IgD-negative memory B cell (primary cell): Measurements from ENCODE around the gene TOGARAM2. TPM values are rescaled to one million over a fixed set of nuclear protein-coding genes. Genes with fewer than 3 reads are reported as not detected.

ENCODE experiments used
- H3K27ac Mint-ChIP-seq, 3 donors: one replicate each; pipeline ENCODE4 v1.8.0; 2020 to 2022; ENCODE audit warnings: mild to moderate bottlenecking in 3 of 3, mixed read lengths in 3 of 3, moderate library complexity in 1 of 3
- H3K27me3 Mint-ChIP-seq: one replicate; pipeline ENCODE4 v1.8.0; 2021; ENCODE audit warnings: mixed read lengths
- H3K36me3 Mint-ChIP-seq: one replicate; pipeline ENCODE4 v1.8.0; 2020; ENCODE audit warnings: mild to moderate bottlenecking, mixed read lengths
- H3K4me1 Mint-ChIP-seq, 3 donors: one replicate each; pipeline ENCODE4 v1.8.0; 2020 to 2022; ENCODE audit warnings: mixed read lengths in 3 of 3, mild to moderate bottlenecking in 1 of 3
- H3K4me3 Mint-ChIP-seq, 4 donors: one replicate each; pipeline ENCODE4 v1.8.0; 2020 to 2022; ENCODE audit warnings: mild to moderate bottlenecking in 4 of 4, mixed read lengths in 4 of 4, moderate library complexity in 3 of 4
- H3K9me3 Mint-ChIP-seq, 3 donors: one replicate each; pipeline ENCODE4 v1.8.0; 2020 to 2021; ENCODE audit warnings: mixed read lengths in 3 of 3, mild to moderate bottlenecking in 1 of 3
- polyA plus RNA-seq: library from polyadenylated mRNA; unstranded; fragments of 300-500 nt; fragmentation: Illumina TruSeq; gene quantifications from one replicate; pipeline ENCODE4 v1.2.3, GENCODE V29; 2021

Gene TOGARAM2
- polyA plus RNA-seq, 1 donor from 2014 or later = 0.28 TPM

DNA sequence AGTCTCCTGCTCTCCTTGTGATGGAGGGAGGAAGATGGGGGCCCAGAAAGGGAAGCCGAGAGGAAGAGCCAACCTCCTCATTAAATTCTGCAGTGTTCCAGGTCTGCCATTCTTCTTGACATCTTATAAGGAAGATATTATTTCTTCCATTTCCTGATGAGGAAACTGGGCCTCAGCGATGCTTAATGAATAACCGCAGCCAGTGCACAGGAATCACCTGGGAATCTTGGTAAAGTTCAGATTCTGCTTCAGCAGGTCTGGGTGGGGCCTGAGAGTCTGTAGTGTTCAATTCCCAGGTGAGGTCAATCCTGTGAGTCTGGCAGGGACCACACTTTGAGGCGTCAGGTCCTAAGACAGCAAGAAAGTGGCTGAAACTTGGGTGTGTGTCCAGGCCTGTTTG is 75.9 kb downstream of the TOGARAM2 start:
- Mint-ChIP-seq H3K9me3 (peaks cover 0 to 2% (median 0%) of the 10 kb centered on the region in 3 donors), H3K4me1 (no peaks in the 10 kb centered on the region), H3K36me3 (no peaks in the 10 kb centered on the region), H3K27ac (no peak overlapping the region), H3K4me3 (no peak overlapping the region), H3K27me3 (peaks cover 3% of the 10 kb centered on the region)

DNA sequence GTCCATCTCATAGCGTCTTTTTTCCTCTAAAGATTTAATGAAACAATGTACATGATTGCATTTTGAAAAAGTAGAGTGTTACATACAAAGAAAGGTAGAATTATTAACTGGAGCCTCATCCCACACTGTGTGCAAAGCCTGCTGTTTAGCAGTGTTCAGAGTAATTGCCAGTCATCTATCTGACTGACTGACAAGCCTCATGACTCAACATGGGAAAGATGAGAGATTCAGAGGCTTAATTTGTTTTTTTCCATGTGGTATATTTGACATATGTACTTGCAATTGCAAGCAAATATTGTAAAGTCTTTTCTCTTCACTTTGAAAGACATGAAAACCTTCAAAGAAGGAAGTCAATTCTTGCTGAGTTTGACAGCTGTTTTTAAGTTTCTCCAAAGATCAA is 78.5 kb downstream of the TOGARAM2 start:
- peaks cover 0 to 2% (median 0%) of the 10 kb centered on the region in 3 donors for H3K9me3 Mint-ChIP-seq
- no peaks in the 10 kb centered on the region for H3K4me1 Mint-ChIP-seq
- H3K4me3 Mint-ChIP-seq = no peak overlapping the region
- no peaks in the 10 kb centered on the region for H3K36me3 Mint-ChIP-seq
- H3K27ac Mint-ChIP-seq = no peak overlapping the region
- H3K27me3 Mint-ChIP-seq = peaks cover 2% of the 10 kb centered on the region

DNA sequence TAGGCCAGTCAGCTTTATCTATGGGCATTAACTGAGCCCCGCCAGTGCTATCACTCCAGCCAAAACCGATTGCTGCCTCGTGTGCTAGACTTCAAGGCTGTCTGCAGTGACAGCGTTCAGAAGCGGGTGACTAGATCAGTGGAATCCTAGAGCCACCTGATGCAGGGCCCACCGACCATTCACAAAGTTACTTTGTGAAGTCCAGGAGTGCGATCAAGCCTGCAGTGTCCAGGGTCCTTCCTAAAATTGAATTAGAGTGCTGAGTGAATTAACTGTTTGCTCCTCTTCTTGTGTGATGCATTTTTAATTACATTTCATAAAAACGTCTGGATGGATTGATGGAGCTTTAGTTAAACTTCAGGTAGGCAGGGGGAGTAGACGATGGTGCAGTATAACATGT is 79.3 kb downstream of the TOGARAM2 start:
- H3K9me3 Mint-ChIP-seq = no peaks in the 10 kb centered on the region
- no peaks in the 10 kb centered on the region for H3K4me1 Mint-ChIP-seq
- peaks cover 2% of the 10 kb centered on the region for H3K27me3 Mint-ChIP-seq
- H3K36me3 Mint-ChIP-seq = no peaks in the 10 kb centered on the region
- no peak overlapping the region for H3K27ac Mint-ChIP-seq
- H3K4me3 Mint-ChIP-seq = no peak overlapping the region

DNA sequence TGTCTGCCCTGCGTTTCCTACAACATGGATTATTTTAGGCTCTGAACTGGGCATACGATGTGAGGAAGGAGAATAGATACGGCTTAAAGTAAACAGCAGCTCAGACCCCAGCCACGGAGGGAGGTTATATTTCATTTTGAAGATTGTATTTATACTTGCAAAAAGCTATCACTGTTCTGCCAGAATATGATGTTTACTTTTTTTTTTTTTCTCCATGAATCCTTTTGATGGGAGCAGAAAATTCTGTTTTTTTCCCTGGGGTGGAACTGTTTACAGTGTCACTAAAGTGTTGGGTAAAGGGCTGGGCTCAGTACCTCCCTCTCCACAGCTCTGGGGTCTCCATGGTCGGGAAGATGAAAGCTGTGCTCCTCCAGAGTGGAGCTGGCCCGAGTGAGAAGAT is 80.1 kb downstream of the TOGARAM2 start:
- Mint-ChIP-seq H3K4me3 (no peak overlapping the region), H3K4me1 (no peaks in the 10 kb centered on the region), H3K9me3 (no peaks in the 10 kb centered on the region), H3K36me3 (no peaks in the 10 kb centered on the region), H3K27me3 (peaks cover 2% of the 10 kb centered on the region), H3K27ac (no peak overlapping the region)

DNA sequence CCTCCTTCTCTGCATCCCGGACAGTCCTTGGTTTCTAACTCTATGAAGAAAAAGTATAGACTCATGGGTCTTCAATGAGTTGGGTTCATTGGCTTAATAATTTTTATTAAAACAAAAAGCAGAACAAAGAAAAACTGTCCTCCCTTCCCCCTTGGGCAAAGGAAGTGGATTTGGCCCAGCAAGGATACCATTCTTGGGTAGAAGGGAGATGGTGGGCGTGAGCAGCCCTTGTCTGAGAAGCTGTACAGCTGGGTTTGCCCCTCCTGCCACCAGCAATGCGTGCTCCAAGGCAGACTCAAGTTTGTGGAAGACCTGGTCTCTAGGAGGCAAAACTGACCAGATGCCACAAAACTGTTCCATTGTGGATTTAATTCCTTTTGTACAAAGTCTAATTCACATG is 80.5 kb downstream of the TOGARAM2 start:
- Mint-ChIP-seq H3K27me3 (peaks cover 2% of the 10 kb centered on the region), H3K27ac (no peak overlapping the region), H3K4me1 (no peaks in the 10 kb centered on the region), H3K4me3 (no peak overlapping the region), H3K9me3 (no peaks in the 10 kb centered on the region), H3K36me3 (no peaks in the 10 kb centered on the region)

DNA sequence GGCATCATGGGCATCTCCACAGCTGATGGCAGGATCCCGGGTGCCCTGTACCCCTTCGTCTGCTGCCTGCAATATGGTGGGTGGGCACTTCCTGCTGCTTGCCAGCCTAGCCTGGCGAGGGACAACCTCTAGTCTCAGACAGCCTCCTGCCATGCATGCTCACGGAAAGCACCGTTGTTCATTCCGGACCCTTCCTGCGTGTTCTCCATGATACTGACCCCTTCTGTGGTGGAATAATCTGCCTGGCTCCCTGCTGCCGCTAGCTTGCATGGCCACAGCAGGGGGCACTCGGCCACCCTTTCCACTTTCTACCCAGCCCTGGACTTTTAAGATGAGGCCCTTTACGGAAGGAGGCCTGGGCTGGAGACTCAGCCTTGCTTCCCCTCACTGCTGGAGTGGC is 81.3 kb downstream of the TOGARAM2 start:
- H3K36me3 Mint-ChIP-seq = no peaks in the 10 kb centered on the region
- H3K9me3 Mint-ChIP-seq = no peaks in the 10 kb centered on the region
- H3K4me3 Mint-ChIP-seq = no peak overlapping the region
- H3K27ac Mint-ChIP-seq = peak overlapping the region in 1 of 3 donors; percentile 35
- H3K4me1 Mint-ChIP-seq = no peaks in the 10 kb centered on the region
- peaks cover 2% of the 10 kb centered on the region for H3K27me3 Mint-ChIP-seq

DNA sequence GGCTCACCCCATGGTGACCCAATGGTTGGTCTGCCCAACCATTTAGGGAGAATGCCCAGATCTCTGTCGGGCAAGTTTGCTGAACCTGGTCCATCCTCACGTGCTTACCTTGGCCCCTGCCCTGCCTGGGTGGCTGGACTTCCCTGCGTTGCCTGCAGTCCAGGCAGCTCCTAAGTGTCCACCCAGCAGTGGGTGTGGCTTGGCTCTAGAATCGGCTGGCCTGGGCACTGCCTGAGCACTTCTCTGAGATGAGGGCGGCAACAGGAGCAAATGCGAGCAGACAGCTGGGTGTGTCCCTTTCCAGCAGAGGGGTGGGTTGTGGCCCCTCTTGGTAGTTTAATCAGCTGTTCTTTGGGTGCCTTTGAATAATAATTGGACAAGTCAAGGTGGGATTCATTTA is 82.0 kb downstream of the TOGARAM2 start:
- H3K27ac Mint-ChIP-seq = no peak overlapping the region
- H3K4me1 Mint-ChIP-seq = no peaks in the 10 kb centered on the region
- H3K27me3 Mint-ChIP-seq = no peaks in the 10 kb centered on the region
- no peaks in the 10 kb centered on the region for H3K9me3 Mint-ChIP-seq
- H3K36me3 Mint-ChIP-seq = no peaks in the 10 kb centered on the region
- no peak overlapping the region for H3K4me3 Mint-ChIP-seq

DNA sequence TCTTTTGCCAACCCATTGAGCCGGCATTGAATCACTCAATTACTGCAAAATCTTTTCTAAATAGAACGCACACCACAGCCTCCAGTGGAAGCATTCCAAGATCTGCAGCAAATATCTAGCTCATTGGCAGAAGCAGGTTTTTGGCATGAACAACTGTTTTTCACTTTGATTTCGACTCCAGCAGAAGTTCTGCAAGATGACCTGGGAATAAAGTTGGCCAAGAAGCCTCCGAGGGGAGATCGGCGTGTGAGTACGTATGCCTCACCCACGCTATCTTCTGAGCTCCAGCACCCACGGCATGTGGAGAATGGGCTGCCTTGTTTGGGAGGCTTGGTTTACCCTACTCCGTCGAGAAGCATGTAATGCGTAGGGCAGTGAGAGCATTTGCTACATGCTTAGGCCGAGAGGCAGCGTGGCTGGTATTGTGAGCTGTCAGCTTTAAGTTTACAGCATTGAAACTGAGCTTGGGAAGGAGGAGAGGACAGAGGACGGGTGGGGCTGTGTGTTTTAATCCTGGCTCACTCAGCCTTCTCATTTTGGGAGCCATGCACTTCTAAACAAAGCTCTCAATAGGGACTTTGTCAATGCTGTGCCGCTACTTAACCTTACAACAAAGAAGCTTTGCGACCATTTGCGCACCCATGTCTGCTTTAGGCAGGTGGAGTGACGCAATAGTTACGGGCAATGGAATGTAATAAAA is 82.7 kb downstream of the TOGARAM2 start:
- no peak overlapping the region for H3K27ac Mint-ChIP-seq
- H3K9me3 Mint-ChIP-seq = no peaks in the 10 kb centered on the region
- no peaks in the 10 kb centered on the region for H3K36me3 Mint-ChIP-seq
- H3K4me1 Mint-ChIP-seq = no peaks in the 10 kb centered on the region
- no peaks in the 10 kb centered on the region for H3K27me3 Mint-ChIP-seq
- no peak overlapping the region for H3K4me3 Mint-ChIP-seq

DNA sequence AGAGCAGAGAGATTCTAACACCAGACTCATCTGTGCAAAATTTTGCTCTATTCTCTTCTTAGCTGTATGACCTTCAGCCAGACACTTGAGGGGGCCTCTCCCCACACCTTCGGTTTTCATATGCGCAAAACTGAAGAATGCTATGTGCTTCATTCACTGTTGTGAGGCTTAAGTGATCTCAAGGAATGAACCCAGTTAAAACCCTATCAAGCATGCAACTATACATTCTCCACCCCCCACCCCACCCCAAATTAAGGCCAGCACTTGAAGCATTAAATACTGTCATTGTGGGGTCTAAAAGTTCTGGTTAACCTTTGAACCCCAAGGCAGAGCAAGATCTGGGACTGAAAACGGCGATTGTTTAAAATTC is 83.2 kb downstream of the TOGARAM2 start:
- Mint-ChIP-seq H3K4me1 (no peaks in the 10 kb centered on the region), H3K36me3 (no peaks in the 10 kb centered on the region), H3K27ac (peak overlapping the region in 1 of 3 donors; percentile 47), H3K9me3 (no peaks in the 10 kb centered on the region), H3K27me3 (no peaks in the 10 kb centered on the region), H3K4me3 (no peak overlapping the region)

DNA sequence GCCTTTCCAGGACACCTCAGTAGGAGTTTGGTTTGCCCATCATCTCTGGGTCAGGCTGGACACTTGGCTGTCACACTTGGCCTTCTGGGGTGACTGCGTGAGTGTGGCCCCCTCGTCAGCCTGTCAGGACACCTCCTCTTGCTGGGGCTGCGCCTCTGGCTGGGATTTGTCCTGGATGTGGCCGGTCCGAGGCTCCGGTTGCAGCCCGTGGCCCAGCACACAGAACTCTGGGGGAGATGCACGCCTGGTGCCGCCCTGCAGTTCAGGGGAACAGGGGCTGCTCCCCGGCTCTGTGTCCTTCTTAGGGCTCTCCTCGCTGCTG is 83.6 kb downstream of the TOGARAM2 start:
- H3K4me1 Mint-ChIP-seq = no peaks in the 10 kb centered on the region
- H3K27ac Mint-ChIP-seq = peak overlapping the region in 1 of 3 donors; percentile 67
- H3K36me3 Mint-ChIP-seq = no peaks in the 10 kb centered on the region
- H3K27me3 Mint-ChIP-seq = no peaks in the 10 kb centered on the region
- no peaks in the 10 kb centered on the region for H3K9me3 Mint-ChIP-seq
- H3K4me3 Mint-ChIP-seq = no peak overlapping the region

DNA sequence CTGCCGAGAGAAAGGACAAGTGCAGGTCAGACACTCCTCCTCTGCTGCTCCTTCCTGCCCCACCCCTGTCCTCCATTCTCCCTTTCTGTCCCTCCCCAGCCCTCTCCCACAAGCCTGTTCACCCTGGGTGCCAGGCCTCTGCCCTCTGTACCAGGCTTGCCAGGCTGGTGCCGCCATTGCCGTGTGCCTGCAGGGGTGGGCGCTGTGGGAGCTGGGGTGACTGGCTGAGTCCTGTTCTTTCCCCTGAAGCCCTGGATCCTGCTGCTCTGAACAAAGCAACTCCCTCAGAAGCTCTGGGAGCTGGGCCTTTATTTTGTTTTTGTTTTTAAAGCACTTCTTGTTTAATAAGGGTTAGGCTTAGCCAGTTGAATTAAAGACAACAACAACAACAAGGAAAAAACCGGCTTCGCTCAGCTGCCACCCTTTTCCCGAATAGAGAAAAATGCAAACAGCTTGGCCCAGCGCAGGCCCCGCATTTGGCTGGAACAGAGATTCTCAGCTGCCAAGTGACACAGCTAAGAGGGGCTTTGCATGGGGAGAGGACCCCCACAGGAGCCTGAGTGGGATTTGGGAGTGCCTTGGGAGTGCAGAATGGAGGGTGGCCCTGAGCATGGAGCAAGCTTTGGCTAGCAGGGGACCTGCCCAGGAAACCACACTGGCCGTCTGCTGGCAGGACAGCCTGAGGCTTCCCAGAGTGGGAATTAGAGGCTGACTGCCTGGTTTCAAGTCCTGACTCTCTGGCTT is 84.1 kb downstream of the TOGARAM2 start:
- Mint-ChIP-seq H3K9me3 (no peaks in the 10 kb centered on the region), H3K36me3 (no peaks in the 10 kb centered on the region), H3K4me1 (no peaks in the 10 kb centered on the region), H3K27me3 (no peaks in the 10 kb centered on the region), H3K27ac (peak overlapping the region in 1 of 3 donors; percentile 67), H3K4me3 (no peak overlapping the region)

DNA sequence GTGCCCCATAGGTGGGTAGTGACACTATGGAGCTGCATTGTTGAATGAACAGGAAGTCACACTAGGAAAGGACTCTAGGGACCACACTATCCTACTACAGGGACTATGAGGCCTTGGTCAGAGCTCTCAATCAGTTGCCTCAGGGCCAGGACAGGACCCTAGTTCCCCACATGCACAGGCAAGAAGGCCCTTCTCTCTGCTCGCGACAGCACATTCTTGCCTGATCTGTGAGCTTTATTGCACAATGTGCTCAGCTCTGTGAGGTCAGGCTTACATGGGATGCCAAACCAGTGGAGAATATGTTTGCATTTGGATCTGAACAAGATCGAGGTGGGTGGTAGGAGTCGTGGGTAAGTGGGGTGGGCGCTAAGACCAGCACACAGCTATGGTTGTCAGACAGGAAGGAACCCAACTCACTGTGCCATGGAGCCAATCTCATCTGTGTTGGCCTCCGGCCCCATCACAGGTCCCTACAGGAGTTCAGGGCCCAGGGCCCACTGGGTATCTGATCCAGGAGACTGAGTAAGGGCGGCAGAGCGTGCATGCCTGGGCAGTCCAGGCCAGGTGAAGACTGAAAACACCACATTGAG is 85.3 kb downstream of the TOGARAM2 start:
- H3K4me3 Mint-ChIP-seq = no peak overlapping the region
- H3K4me1 Mint-ChIP-seq = no peaks in the 10 kb centered on the region
- no peak overlapping the region for H3K27ac Mint-ChIP-seq
- peaks cover 1% of the 10 kb centered on the region for H3K36me3 Mint-ChIP-seq
- H3K27me3 Mint-ChIP-seq = no peaks in the 10 kb centered on the region
- no peaks in the 10 kb centered on the region for H3K9me3 Mint-ChIP-seq

DNA sequence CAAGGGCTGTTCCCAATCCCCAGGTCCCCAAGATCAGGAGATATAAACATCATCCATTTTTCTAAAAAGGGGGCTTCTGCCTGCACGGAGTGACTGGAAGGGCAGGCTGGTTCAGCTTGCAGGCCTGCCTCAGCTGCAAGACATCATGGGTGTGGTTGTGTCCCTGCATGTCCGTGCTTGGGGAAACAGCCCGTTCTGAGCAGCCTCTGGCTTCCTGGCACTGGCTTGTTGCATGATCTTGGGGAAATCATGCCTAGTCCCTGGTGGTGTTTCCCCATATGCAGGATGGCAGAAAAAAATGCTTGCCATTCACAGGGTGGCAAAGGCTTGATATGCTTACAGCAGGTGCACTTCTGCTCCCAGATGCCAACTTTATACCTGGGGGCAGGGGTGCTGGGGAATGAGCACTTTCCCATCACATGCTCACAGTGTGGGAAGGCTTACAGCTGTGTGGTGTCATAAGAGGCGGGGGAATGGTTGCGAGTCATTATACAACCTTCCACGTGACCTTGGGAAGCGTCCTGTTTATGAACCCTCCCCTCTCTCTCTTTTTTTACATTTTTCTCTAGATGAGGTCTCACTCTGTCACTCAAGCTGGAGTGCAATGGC is 86.0 kb downstream of the TOGARAM2 start:
- H3K27ac Mint-ChIP-seq = peak overlapping the region in 1 of 3 donors; percentile 74
- H3K36me3 Mint-ChIP-seq = peaks cover 1% of the 10 kb centered on the region
- H3K4me1 Mint-ChIP-seq = no peaks in the 10 kb centered on the region
- no peaks in the 10 kb centered on the region for H3K27me3 Mint-ChIP-seq
- no peaks in the 10 kb centered on the region for H3K9me3 Mint-ChIP-seq
- no peak overlapping the region for H3K4me3 Mint-ChIP-seq

DNA sequence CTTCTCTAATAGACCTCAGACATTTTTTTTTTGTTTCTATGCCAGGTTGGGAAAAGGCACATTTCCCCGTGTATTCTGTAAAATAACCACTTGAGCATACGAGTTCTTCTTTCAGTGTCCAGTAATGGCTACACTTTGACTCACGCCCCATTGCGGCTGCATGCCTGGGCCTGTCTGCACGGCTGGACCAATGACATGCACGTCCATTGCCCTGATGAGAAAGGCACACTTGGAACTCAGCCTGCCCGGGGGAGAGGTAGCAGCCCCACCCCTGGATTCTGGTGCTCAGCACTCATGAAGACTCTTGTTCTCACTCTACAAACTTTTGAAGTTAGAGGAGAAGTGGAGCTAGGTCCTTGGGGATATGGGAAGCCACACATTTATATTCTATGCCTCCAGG is 87.4 kb downstream of the TOGARAM2 start:
- Mint-ChIP-seq H3K4me3 (no peak overlapping the region), H3K4me1 (no peaks in the 10 kb centered on the region), H3K9me3 (no peaks in the 10 kb centered on the region), H3K36me3 (peaks cover 1% of the 10 kb centered on the region), H3K27me3 (no peaks in the 10 kb centered on the region), H3K27ac (no peak overlapping the region)

DNA sequence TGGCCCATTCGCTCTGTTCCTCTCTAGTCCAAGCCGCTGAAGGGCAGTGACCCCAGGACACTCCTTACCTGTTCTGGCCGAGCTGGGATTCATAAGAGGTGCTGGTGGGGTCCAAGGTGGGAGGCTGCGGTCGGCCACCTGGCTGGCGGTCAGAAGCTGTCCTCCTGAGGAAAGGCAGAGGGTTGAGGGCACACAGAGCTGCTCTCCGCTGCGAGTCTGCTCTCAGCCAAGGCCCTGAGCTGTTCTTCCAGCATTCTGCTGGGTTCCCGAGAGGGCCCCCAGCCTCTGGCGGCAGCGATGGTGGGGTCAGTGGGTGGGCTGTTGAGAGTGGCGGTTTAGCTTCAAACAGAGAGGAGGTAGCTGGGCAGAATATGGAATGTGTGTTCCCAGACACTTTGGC is 89.4 kb downstream of the TOGARAM2 start:
- Mint-ChIP-seq H3K4me3 (no peak overlapping the region), H3K9me3 (no peaks in the 10 kb centered on the region), H3K36me3 (peaks cover 1% of the 10 kb centered on the region), H3K27me3 (no peaks in the 10 kb centered on the region), H3K27ac (no peak overlapping the region), H3K4me1 (peaks cover 0 to 1% (median 0%) of the 10 kb centered on the region in 3 donors)
